HG02642 (cell line): ENCODE measurements around the gene LARP1.
"Not testable (repeated sequence)": the region's sequence is repeated elsewhere in the genome, so short reads cannot be mapped to it uniquely, and the experiment has no call there.

Experiments
- ATAC-seq: cut with Tn5 transposase; IDR thresholded peaks from one replicate; pipeline ENCODE4 v1.9.1; 2021; ENCODE audit warnings: mild to moderate bottlenecking; ENCODE audit not compliant: unreplicated experiment, poor library complexity

LARP1 gene

GRCh38 chr5:154818471-154819116, 63.4 kb downstream of the LARP1 start:
- no peak for ATAC-seq

- ATAC-seq: no peak
These were observed 64.4 kb downstream of the LARP1 start for GRCh38 chr5:154819546-154819945.

- ATAC-seq: no peak
These were observed 65.2 kb downstream of the LARP1 start for GRCh38 chr5:154820383-154820782.

DNA sequence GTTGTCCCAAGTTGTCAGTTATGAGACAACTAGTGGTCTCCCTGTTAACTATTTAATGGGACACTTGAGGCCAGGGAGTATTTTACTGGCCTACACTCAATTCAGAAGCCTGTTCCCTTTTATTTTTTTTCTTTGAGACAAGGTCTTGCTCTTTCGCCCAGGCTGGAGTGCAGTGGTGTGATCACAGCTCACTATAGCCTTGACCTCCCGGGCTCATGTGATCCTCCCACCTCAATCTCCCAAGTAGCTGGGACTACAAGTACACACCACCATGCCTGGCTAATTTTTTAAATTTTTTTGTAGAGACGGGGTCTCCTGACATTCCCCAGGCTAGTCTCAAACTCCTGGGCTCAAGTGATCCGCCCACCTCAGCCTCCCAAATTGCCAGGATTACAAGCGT, 67.7 kb downstream of the LARP1 start:
- not testable (repeated sequence) for ATAC-seq

GRCh38 chr5:154823605-154824004, 68.4 kb downstream of the LARP1 start:
- ATAC-seq: no peak

DNA sequence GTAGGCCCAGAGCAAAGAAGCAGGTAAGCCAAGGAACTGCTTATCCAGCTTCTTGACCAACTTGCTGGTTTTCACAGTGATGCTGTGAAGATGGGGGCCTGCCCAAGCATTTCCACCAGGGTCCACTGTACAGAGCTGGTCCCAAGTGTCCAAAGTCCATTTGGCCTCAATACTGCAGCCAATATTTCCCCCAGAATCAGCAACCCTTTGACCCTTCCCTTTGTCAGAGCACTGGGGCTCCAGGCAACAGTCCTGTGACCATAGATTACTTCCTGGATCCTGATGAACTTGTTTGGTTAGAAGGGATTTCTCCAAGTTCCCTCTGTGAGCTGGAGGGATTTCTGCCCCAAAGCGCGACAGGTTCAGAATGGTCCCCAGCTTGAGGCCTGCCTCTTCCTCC, 68.9 kb downstream of the LARP1 start:
- no peak for ATAC-seq

GRCh38 chr5:154829181-154829588, 74.0 kb downstream of the LARP1 start:
- no peak for ATAC-seq

DNA sequence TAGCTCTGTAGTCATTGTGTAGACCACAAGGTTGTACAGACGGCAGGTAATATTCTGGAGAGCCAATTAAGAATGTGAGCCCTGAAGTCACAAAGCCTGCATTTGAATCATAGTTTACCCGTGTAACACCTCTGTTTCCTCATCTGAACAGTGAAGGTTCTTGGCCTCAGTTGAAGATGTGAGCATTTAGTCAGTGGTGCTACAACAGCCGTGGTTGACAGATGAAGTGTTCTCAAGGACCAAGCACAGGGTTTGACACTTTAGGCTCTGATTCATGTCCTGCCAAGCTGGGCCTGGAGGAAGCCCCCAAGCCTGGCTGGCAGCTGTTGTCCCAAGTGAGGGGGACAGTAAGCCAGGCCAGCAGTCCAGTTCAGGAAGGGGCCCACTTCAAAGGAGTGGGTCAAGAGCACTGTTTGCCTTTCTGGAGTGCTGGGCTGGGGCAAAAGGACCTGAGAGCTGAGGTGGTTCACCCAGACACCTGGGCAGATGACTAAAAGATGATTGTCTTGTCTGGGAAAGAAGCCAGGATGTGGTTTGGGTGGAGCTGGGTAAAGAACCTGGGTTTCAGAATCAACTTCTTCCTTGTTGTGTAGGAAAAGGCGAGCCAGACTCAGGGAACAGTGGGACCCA, 74.5 kb downstream of the LARP1 start:
- no peak for ATAC-seq

DNA sequence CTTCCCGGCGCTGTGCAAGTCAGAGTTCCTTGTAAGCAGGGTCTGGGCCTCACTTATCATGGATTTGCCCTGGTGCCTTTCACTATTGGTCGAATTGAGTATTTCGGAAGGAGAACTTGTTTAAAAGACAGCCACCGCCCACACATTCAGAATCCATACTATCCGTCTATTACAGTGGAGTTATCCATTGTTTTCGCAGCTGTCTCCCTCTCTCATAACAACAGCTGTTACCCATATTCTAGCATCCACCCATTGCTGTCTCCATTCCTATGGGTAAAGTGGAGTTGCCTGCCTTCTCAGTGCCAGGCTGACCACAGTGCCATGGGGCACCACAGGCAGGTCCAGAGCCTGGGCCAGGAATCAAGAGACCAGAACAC, 75.0 kb downstream of the LARP1 start:
- ATAC-seq: no peak

DNA sequence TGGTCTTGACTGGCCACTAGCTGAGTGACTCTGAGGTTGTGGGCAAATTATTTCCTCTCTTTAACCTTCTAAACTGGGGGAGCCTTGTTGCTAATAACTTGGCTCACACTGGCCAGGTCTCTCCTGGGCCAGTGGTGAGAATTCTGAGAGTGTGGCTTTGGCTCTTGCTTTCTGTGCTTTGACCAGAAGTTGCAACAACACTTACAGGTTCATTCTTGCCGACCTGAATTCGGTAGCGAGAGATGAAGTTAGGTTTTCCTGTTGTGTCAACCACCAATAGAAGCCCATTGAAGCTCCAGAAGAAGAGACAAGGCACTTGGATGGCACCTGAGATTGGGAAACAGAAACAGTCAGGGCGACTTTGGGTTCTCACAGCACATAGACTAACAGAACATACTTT, 75.4 kb downstream of the LARP1 start:
- no peak for ATAC-seq

DNA sequence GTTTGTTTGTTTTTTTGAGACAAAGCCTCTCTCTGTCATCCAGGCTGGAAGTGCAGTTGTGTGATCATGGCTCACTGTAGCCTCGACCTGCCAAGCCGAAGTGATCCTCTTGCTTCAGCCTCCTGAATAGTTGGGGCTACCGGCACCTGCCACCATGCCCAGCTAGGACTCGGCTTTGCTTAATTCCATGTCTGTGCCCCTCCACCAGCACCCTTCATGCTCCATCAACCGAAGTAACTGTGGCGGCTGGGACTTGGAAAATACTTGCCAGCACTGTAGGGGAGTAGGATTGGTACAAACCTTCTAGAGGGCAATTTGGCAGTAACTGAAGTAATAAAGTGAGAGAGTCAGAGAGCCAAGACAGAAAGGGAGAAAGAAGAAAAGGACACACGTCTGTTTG, 76.3 kb downstream of the LARP1 start:
- ATAC-seq: no peak

DNA sequence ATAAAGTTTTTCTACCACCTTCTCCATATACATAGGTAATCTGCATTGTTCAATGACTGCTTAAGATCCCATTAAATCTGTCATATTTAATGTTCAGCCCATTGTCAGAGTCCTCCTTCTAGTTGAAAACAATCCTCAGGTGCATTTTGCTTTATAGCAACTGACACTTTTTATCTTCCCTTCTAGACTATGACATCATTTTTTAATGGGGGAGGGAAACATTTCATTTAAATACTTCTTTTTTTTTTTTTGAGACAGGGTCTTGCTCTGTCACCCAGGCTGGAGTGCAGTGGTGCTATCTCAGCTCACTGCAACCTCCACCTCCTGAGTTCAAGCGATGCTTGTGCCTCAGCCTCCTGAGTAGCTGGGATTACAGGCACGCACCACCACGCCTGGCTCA, 77.6 kb downstream of the LARP1 start:
- not testable (repeated sequence) for ATAC-seq

DNA sequence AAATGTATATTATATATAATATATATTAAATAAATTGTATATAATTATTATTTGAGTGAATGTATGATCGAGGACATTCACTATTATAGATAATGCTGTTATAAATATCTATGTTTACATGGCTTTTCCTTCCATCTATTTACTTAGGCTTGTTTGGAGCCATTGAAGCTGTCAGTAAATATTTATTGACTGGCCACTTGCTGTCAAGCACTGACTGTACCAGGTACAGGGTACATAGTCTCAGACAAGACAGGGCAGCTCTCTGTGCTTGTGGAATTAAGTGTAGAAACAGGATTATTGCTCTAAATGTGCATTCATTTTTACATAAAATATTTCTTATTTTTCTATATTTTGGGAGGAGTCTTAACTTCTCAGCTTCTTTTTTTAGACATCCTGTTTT, 78.9 kb downstream of the LARP1 start:
- no peak for ATAC-seq

DNA sequence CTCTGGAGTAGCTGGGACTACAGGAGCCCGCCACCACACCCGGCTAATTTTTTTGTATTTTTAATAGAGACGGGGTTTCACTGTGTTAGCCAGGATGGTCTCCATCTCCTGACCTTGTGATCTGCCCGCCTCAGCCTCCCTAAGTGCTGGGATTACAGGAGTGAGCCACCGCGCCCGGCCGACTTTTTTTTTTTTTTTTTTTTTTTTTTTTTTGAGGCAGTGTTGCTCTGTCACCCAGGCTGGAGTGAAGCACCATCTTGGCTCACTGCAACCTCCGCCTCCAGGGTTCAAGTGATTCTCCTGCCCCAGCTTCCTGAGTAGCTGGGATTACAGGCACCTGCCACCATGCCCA, 80.5 kb downstream of the LARP1 start:
- ATAC-seq: not testable (repeated sequence)

GRCh38 chr5:154836225-154836624, 81.0 kb downstream of the LARP1 start:
- no peak for ATAC-seq

DNA sequence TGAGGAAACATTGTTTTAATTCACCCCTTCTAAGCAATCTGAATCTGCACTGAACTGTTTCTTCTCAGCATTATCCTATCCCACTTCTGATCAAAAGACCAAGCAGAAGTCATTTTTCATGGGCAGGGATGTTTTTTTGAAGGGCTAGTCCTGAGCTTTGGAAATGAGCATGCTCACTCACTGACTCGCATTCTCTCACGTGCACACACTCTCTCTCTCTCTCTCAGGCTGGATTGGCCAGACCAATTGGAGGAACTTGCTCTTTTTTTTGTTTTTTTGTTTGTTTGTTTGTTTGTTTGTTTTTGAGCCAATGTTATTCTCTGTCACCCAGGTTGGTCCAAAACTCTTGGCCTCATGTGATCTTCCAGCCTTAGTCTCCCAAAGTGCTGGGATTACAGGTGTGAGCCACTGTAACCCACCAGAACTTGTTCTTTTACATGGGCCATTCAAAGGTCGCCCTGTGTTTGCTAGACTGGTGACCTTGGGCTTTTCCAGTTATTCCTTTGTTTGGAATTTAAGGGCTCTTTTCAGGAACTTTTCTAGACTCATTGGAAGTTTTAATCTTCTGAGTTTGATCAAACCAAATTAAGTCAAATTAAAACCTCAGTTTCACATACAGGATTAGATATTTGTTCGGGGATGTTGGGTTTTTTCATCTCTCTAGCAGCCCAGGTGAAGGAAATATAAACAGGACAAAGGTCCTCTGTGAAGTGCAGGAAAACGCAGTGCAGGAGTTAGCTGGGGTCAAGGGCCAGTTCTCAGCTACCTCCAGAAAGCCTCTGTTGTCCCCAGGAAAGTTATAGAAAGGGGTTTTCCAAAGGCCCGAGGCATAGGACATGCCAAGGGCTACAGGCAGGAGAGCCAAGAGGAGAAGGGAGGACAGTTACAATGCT, 82.1 kb downstream of the LARP1 start:
- ATAC-seq: no peak

DNA sequence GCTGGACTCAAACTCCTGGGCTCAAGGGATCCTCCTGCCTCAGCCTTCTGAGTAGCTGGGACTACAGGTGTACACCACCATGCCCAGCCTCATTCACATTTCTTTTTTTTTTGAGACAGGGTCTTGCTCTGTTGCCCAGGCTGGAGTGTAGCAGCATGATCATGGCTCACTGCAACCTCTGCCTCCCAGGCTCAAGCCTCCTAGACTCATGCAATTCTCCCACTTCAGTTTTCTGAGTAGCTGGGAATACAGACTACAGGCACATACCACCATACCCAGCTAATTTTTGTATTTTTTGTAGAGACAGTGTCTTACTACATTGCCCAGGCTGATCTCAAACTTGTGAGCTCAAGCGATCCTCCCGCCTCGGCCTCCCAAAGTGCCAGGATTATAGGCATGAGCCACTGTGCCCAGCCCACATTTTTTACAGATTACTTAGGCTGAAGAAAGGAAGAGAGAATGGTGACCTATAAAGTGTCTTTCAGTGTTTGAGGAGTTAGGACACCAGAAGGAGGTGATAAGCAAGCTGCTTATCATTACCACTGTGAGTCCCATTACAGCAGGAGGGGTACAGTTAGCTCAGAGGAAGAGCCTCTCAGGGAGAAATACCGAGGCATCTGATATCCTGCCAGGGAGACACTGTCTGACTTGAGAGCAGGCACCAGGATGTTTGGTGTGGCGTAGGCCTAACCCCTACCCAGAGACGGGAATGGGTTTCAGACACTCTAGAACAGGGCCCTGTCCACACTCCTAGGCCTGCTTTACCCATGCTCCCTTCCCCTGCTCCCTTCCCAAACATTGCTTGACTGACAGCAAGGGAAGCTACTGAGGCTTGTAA, 85.5 kb downstream of the LARP1 start:
- no peak for ATAC-seq

GRCh38 chr5:154841273-154841661, 86.1 kb downstream of the LARP1 start:
- no peak for ATAC-seq

DNA sequence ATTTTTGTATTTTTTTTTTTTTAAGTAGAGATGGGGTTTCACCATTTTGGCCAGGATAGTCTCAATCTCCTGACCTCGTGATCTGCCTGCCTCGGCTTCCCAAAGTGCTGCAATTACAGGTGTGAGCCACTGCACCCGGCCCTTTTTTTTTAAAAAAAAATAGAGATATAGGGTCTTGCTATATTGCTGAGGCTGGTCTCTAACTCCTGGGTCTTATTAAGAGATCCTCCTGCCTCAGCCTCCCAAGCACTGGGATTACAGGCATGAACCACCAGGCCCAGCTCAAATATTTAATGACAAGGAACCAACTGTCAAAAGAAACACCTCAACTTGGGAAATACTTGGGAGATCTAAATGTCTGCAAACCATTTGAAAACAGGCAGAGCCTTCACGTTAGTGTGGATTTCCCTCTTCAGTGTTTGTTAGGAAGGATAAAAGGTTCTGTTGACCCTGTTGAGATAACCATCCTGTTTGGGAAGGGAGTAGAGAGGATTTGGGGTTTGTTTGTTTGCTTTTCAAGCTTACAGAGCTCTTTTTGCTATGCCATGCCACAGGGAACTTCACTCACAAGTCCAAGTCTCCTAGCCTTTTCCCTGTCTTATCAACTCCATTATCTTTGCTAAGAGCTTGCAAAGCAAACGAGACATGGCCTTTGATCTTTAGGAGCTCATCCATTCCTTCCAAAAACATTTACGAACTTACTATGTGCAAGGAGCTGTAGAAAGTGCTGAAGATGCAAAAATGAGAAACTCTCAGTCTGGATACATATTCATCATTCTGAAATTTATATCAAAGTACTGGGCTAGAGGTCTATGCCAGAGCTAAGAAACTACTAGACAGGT, 87.7 kb downstream of the LARP1 start:
- no peak for ATAC-seq

DNA sequence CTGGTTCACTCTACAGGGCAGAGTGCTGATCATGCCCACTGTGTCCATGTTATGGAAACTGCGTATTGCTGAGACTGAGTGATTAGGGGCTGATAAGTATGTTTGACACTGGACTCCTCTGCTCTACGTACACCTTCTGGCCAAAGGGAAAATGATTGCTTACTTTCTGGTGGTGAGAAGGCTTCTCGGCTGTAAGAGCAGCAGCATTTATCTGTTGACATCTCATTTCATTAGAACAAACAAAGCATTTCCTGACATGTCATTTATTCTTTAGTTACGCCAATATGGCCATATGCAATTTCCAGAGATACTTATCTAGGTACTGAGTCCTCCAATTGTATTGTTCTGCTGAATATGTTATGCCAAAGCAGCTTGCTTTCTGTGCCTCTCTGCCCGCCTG, 89.6 kb downstream of the LARP1 start:
- ATAC-seq: no peak
